Rectal smooth muscle tissue (tissue), 1 donor: ENCODE data around the gene ZNF749.
A peak's percentile ranks its signal among the peaks of the same experiment; 100 is the strongest.

Experiments
- H3K27ac ChIP-seq: one replicate; pipeline ENCODE4 v1.7.0; 2013; ENCODE audit warnings: low read depth, low read length, inconsistent platforms
- H3K27me3 ChIP-seq: one replicate; pipeline ENCODE4 v1.7.0; 2013; ENCODE audit warnings: low read length; ENCODE audit not compliant: control insufficient read depth, insufficient read depth
- H3K36me3 ChIP-seq: one replicate; pipeline ENCODE4 v1.7.0; 2013; ENCODE audit warnings: low read length; ENCODE audit not compliant: control insufficient read depth, insufficient read depth
- H3K4me1 ChIP-seq: one replicate; pipeline ENCODE4 v1.7.0; 2013; ENCODE audit warnings: low read length; ENCODE audit not compliant: control insufficient read depth, insufficient read depth
- H3K4me3 ChIP-seq: one replicate; pipeline ENCODE4 v1.7.0; 2013; ENCODE audit warnings: low read length
- H3K9ac ChIP-seq: one replicate; pipeline ENCODE4 v1.7.0; 2013; ENCODE audit warnings: low read length

The ZNF749 gene

GRCh38 chr19:57435062-57435978 lies at the start of gene ZNF749:
Gene ZNF749, plus strand, starts transcription at chr19:57435325. Its CDS starts 254 bp downstream, at chr19:57435579.
- peak within 1 kb of the TSS; percentile 21 for H3K27ac ChIP-seq

GRCh38 chr19:57389194-57389729 lies 45.9 kb upstream of the ZNF749 start:
- Histone ChIP-seq H3K36me3 (peaks cover 5% of the 10 kb centered on the region), H3K4me3 (peak overlapping the region; percentile 98), H3K4me1 (no peaks in the 10 kb centered on the region), H3K27ac (peak overlapping the region; percentile 90), H3K27me3 (no peaks in the 10 kb centered on the region), H3K9ac (peak overlapping the region; percentile 16)

More at GRCh38 chr19:57435062-57435978, at the start of gene ZNF749:
- H3K36me3 ChIP-seq = peaks cover 13% of the 10 kb centered on the region
- peak within 1 kb of the TSS; percentile 93 for H3K4me3 ChIP-seq
- H3K27me3 ChIP-seq = no peaks in the 10 kb centered on the region
- peak within 1 kb of the TSS; percentile 67 for H3K9ac ChIP-seq
- peaks cover 9% of the 10 kb centered on the region for H3K4me1 ChIP-seq

GRCh38 chr19:57389730-57390598 lies 45.2 kb upstream of the ZNF749 start, which contains the start of gene ZNF548:
Gene ZNF548, plus strand, starts transcription at chr19:57389854. Its CDS starts 246 bp downstream, at chr19:57390100.
- Histone ChIP-seq H3K27ac (peak within 1 kb of the TSS; percentile 90), H3K4me3 (peak within 1 kb of the TSS; percentile 98), H3K27me3 (no peaks in the 10 kb centered on the region), H3K36me3 (peaks cover 8% of the 10 kb centered on the region), H3K4me1 (no peaks in the 10 kb centered on the region), H3K9ac (peak within 1 kb of the TSS; percentile 95)

GRCh38 chr19:57395710-57396109 lies 39.4 kb upstream of the ZNF749 start:
- Histone ChIP-seq H3K4me1 (no peaks in the 10 kb centered on the region), H3K9ac (no peak overlapping the region), H3K36me3 (peaks cover 50% of the 10 kb centered on the region), H3K27ac (no peak overlapping the region), H3K4me3 (no peak overlapping the region), H3K27me3 (no peaks in the 10 kb centered on the region)

- no peaks in the 10 kb centered on the region for H3K4me1 ChIP-seq
- H3K27me3 ChIP-seq = no peaks in the 10 kb centered on the region
- no peak overlapping the region for H3K4me3 ChIP-seq
- H3K27ac ChIP-seq = no peak overlapping the region
- H3K36me3 ChIP-seq = peaks cover 56% of the 10 kb centered on the region
- H3K9ac ChIP-seq = no peak overlapping the region
These were observed 36.3 kb upstream of the ZNF749 start for GRCh38 chr19:57398868-57399267.

GRCh38 chr19:57403737-57404563 lies 31.2 kb upstream of the ZNF749 start:
- H3K27me3 ChIP-seq = no peaks in the 10 kb centered on the region
- H3K4me1 ChIP-seq = no peaks in the 10 kb centered on the region
- H3K4me3 ChIP-seq = no peak overlapping the region
- no peak overlapping the region for H3K9ac ChIP-seq
- H3K36me3 ChIP-seq = peaks cover 14% of the 10 kb centered on the region
- H3K27ac ChIP-seq = no peak overlapping the region

GRCh38 chr19:57406516-57407123 lies 28.5 kb upstream of the ZNF749 start:
- Histone ChIP-seq H3K27me3 (no peaks in the 10 kb centered on the region), H3K4me3 (no peak overlapping the region), H3K27ac (no peak overlapping the region), H3K36me3 (peaks cover 7% of the 10 kb centered on the region), H3K4me1 (peaks cover 2% of the 10 kb centered on the region), H3K9ac (no peak overlapping the region)

- H3K27ac ChIP-seq = peak within 1 kb of the TSS; percentile 48
- peaks cover 19% of the 10 kb centered on the region for H3K36me3 ChIP-seq
- H3K27me3 ChIP-seq = no peaks in the 10 kb centered on the region
- H3K4me3 ChIP-seq = peak within 1 kb of the TSS; percentile 86
- peak within 1 kb of the TSS; percentile 78 for H3K9ac ChIP-seq
- peaks cover 7% of the 10 kb centered on the region for H3K4me1 ChIP-seq
These were observed 24.1 kb upstream of the ZNF749 start, which contains the start of gene ZNF17 for GRCh38 chr19:57410877-57411671. Gene ZNF17, plus strand, starts transcription at chr19:57411161. Its CDS starts 2,455 bp downstream, at chr19:57413616.

- Histone ChIP-seq H3K27me3 (no peaks in the 10 kb centered on the region), H3K36me3 (peaks cover 49% of the 10 kb centered on the region)
These were observed 15.7 kb upstream of the ZNF749 start for GRCh38 chr19:57419439-57419838.

GRCh38 chr19:57421037-57421436 lies 14.1 kb upstream of the ZNF749 start:
- Histone ChIP-seq H3K9ac (no peak overlapping the region), H3K4me1 (no peaks in the 10 kb centered on the region), H3K36me3 (peaks cover 38% of the 10 kb centered on the region), H3K27ac (no peak overlapping the region), H3K4me3 (no peak overlapping the region), H3K27me3 (no peaks in the 10 kb centered on the region)

More at GRCh38 chr19:57419439-57419838, 15.7 kb upstream of the ZNF749 start:
- Histone ChIP-seq H3K9ac (no peak overlapping the region), H3K4me1 (no peaks in the 10 kb centered on the region), H3K4me3 (no peak overlapping the region), H3K27ac (no peak overlapping the region)
